WTC11 (cell line): ENCODE measurements around the gene BMPER. TPM values are rescaled to one million over a fixed set of nuclear protein-coding genes. Genes with fewer than 3 reads are reported as not detected.

Experiments used
- ATAC-seq: fragments of 200-7000 bp; cut with Tn5 transposase; 2 replicates; pipeline ENCODE4 v1.10.0; 2021; ENCODE audit warnings: mild to moderate bottlenecking, moderate library complexity
- CTCF ChIA-PET: fragments of 300-600 bp; sonication (Branson Sonifier 250); formaldehyde crosslinking; loops from one replicate; lab custom pipeline; 2021; ENCODE audit warnings: antibody characterized with exemption; lab: Charles Lee
- POLR2A ChIA-PET: fragments of 350-600 bp; sonication (Branson Sonifier 250); formaldehyde crosslinking; loops from one replicate; lab custom pipeline; 2021; ENCODE audit warnings: antibody characterized with exemption; lab: Charles Lee
- DNase-seq: peaks from one replicate; pipeline ENCODE4 v3.0.0; 2021; ENCODE audit warnings: low spot score
- H3K27ac Mint-ChIP-seq: 2 replicates; pipeline ENCODE4 v1.8.0; 2021; ENCODE audit warnings: mixed read lengths
- H3K27me3 Mint-ChIP-seq: 2 replicates; pipeline ENCODE4 v1.8.0; 2021; ENCODE audit warnings: low read depth, mild to moderate bottlenecking, moderate library complexity, mixed read lengths
- H3K36me3 Mint-ChIP-seq: 2 replicates; pipeline ENCODE4 v1.8.0; 2021; ENCODE audit warnings: mixed read lengths
- H3K4me1 Mint-ChIP-seq: 2 replicates; pipeline ENCODE4 v1.8.0; 2022; ENCODE audit warnings: mixed read lengths
- H3K4me3 Mint-ChIP-seq: 2 replicates; pipeline ENCODE4 v1.8.0; 2021; ENCODE audit warnings: mild to moderate bottlenecking, moderate library complexity, mixed read lengths
- H3K9me3 Mint-ChIP-seq: 2 replicates; pipeline ENCODE4 v1.8.0; 2021; ENCODE audit warnings: mixed read lengths
- ATF6 ChIP-seq: sonication (generic); formaldehyde crosslinking; IDR thresholded peaks from 2 replicates; pipeline ENCODE4 v1.8.1; 2023; ENCODE audit warnings: mild to moderate bottlenecking, missing genetic modification reagents
- CTCF ChIP-seq: fragments of 200-600 bp; IDR thresholded peaks from 2 replicates; pipeline ENCODE4 v1.8.0; 2022; ENCODE audit warnings: antibody characterized with exemption
- EMX1 ChIP-seq: fragments of 250-450 bp; sonication (Bioruptor Pico); IDR thresholded peaks from 2 replicates; pipeline ENCODE4 v1.8.0; 2021; ENCODE audit warnings: mild to moderate bottlenecking
- ETV6 ChIP-seq: sonication (generic); formaldehyde crosslinking; IDR thresholded peaks from 2 replicates; pipeline ENCODE4 v1.8.1; 2022; ENCODE audit warnings: mild to moderate bottlenecking, missing genetic modification reagents
- HMGXB4 ChIP-seq: sonication (generic); formaldehyde crosslinking; IDR thresholded peaks from 2 replicates; pipeline ENCODE4 v1.8.1; 2023; ENCODE audit warnings: mild to moderate bottlenecking, moderate library complexity, missing genetic modification reagents
- IRF1 ChIP-seq: sonication (generic); formaldehyde crosslinking; IDR thresholded peaks from 2 replicates; pipeline ENCODE4 v1.8.0; 2023; ENCODE audit warnings: missing genetic modification reagents
- JAZF1 ChIP-seq: fragments of 250-450 bp; sonication (Bioruptor Pico); IDR thresholded peaks from 2 replicates; pipeline ENCODE4 v1.9.0; 2021; ENCODE audit warnings: moderate library complexity, mild to moderate bottlenecking, inconsistent platforms
- NFE2L1 ChIP-seq: sonication (generic); formaldehyde crosslinking; IDR thresholded peaks from 2 replicates; pipeline ENCODE4 v1.8.1; 2023; ENCODE audit warnings: missing genetic modification reagents
- NR2C2 ChIP-seq: sonication (generic); formaldehyde crosslinking; IDR thresholded peaks from 2 replicates; pipeline ENCODE4 v1.8.0; 2022; ENCODE audit warnings: mild to moderate bottlenecking, missing genetic modification reagents
- SP1 ChIP-seq: sonication (generic); formaldehyde crosslinking; conservative IDR thresholded peaks from 2 replicates; pipeline ENCODE4 v1.8.1; 2022; ENCODE audit warnings: missing genetic modification reagents
- STAT6 ChIP-seq: sonication (generic); formaldehyde crosslinking; conservative IDR thresholded peaks from 2 replicates; pipeline ENCODE4 v1.8.1; 2023; ENCODE audit warnings: mild to moderate bottlenecking, low read depth, missing genetic modification reagents, moderate library complexity
- ZNF138 ChIP-seq: sonication (generic); formaldehyde crosslinking; conservative IDR thresholded peaks from 2 replicates; pipeline ENCODE4 v1.8.1; 2022; ENCODE audit warnings: mild to moderate bottlenecking, moderate library complexity, missing genetic modification reagents
- ZNF232 ChIP-seq: sonication (generic); formaldehyde crosslinking; IDR thresholded peaks from 2 replicates; pipeline ENCODE4 v1.8.0; 2022; ENCODE audit warnings: mild to moderate bottlenecking, missing genetic modification reagents
- ZNF396 ChIP-seq: fragments of 250-450 bp; sonication (Bioruptor Pico); IDR thresholded peaks from 2 replicates; pipeline ENCODE4 v1.8.0; 2021; ENCODE audit warnings: mild to moderate bottlenecking, moderate library complexity, borderline replicate concordance
- ZNF512 ChIP-seq: sonication (generic); formaldehyde crosslinking; IDR thresholded peaks from 2 replicates; pipeline ENCODE4 v1.8.1; 2022; ENCODE audit warnings: missing genetic modification reagents, borderline replicate concordance
- ZNF532 ChIP-seq: fragments of 250-450 bp; sonication (Bioruptor Pico); IDR thresholded peaks from 2 replicates; pipeline ENCODE4 v1.9.0; 2021; ENCODE audit warnings: mild to moderate bottlenecking, borderline replicate concordance
- ZNF671 ChIP-seq: fragments of 250-450 bp; sonication (Bioruptor Pico); IDR thresholded peaks from 2 replicates; pipeline ENCODE4 v1.8.0; 2021; ENCODE audit warnings: mild to moderate bottlenecking
- total RNA-seq: library from RNA; stranded (reverse); gene quantifications from 3 replicates; pipeline ENCODE4 v1.2.3, GENCODE V29; 2021

Gene BMPER
- total RNA-seq, 1 experiment from 2014 or later = 1.9 TPM

- ChIA-PET POLR2A (interaction anchor here (0.6 kb wide), 1 partner anchor 28 kb away, joined by 6 read pairs; no protein-coding TSS in a partner anchor), CTCF (interaction anchor here (0.6 to 5.7 kb wide), 51 partner anchors 9 to 903 kb away, joined by 3 to 231 read pairs (median 4); partner anchors contain the start of gene BMPER)
- H3K4me3 Mint-ChIP-seq = no peak overlapping the region
- H3K4me1 Mint-ChIP-seq = no peaks in the 10 kb centered on the region
- H3K27me3 Mint-ChIP-seq = no peaks in the 10 kb centered on the region
- TF ChIP-seq IRF1 (CRISPR knock-in tag) (no peak), ZNF396 (0 out of 2 replicates have a peak, but pooled peaks have one; percentile 38), SP1 (CRISPR knock-in tag) (no peak), HMGXB4 (CRISPR knock-in tag) (no peak), ZNF232 (CRISPR knock-in tag) (no peak), ATF6 (no peak), EMX1 (peak; percentile 33; the same call in 1 of the 2 replicates), ETV6 (CRISPR knock-in tag) (0 out of 2 replicates have a peak, but pooled peaks have one; percentile 25), ZNF512 (no peak), CTCF (peak; percentile 79), NR2C2 (no peak), NFE2L1 (CRISPR knock-in tag) (no peak)
- no peak overlapping the region for H3K27ac Mint-ChIP-seq
- peak; percentile 73 for DNase-seq
- peaks cover 12% of the 10 kb centered on the region for H3K9me3 Mint-ChIP-seq
- ATAC-seq = peak; percentile 98
- peaks cover 4% of the 10 kb centered on the region; the same call in 1 of the 2 replicates for H3K36me3 Mint-ChIP-seq
Observed at GRCh38 chr7:34087892-34088891, 182.9 kb downstream of the BMPER start.

- H3K27me3 Mint-ChIP-seq = no peaks in the 10 kb centered on the region
- no peak overlapping the region for H3K27ac Mint-ChIP-seq
- ATAC-seq = no peak
- peaks cover 19% of the 10 kb centered on the region for H3K9me3 Mint-ChIP-seq
- no peaks in the 10 kb centered on the region for H3K4me1 Mint-ChIP-seq
- H3K36me3 Mint-ChIP-seq = peaks cover 7% of the 10 kb centered on the region; the same call in 1 of the 2 replicates
- ChIA-PET POLR2A (no interaction called here), CTCF (interaction anchor here (1.0 to 2.1 kb wide), 3 partner anchors 23 to 108 kb away, joined by 3 to 5 read pairs (median 4); no protein-coding TSS in a partner anchor)
- no peak for DNase-seq
- H3K4me3 Mint-ChIP-seq = no peak overlapping the region
- TF ChIP-seq ZNF532 (no peak), ZNF671 (CRISPR knock-in tag) (no peak), EMX1 (no peak), STAT6 (CRISPR knock-in tag) (no peak), ZNF138 (CRISPR knock-in tag) (no peak), JAZF1 (CRISPR knock-in tag) (no peak), IRF1 (CRISPR knock-in tag) (no peak)
Observed at GRCh38 chr7:34090816-34091215, 185.5 kb downstream of the BMPER start.
